Motor neuron (in vitro differentiated cells): ENCODE data around the gene HIGD2A. TPM values are rescaled to one million over a fixed set of nuclear protein-coding genes. Genes with fewer than 3 reads are reported as not detected.

Experiments used
- ATAC-seq, 8 experiments: fragments of 200-7000 bp; cut with Tn5 transposase; replicated peaks in 6 of 8; 2 replicates each; pipeline ENCODE4 v1.8.0; 2021; ENCODE audit warnings: mild to moderate bottlenecking in 8 of 8, moderate library complexity in 8 of 8
- H3K27ac ChIP-seq, 2 donors: fragments of 250-450 bp; sonication (Bioruptor Pico); 2 replicates each; pipeline ENCODE4 v1.9.0; 2021; ENCODE audit warnings: antibody characterized with exemption in 2 of 2, mild to moderate bottlenecking in 2 of 2, moderate library complexity in 1 of 2
- H3K4me1 ChIP-seq, 2 donors: fragments of 250-450 bp; sonication (Bioruptor Pico); replicated peaks in 1 of 2; 2 replicates each; pipeline ENCODE4 v1.6.1; 2021; ENCODE audit warnings: antibody characterized with exemption in 2 of 2, mild to moderate bottlenecking in 2 of 2, moderate library complexity in 1 of 2
- H3K4me3 ChIP-seq, 5 donors: fragments of 250-450 bp; sonication (Bioruptor Pico); 2 replicates each; pipeline ENCODE4 v1.9.0; 2021; ENCODE audit warnings: antibody characterized with exemption in 5 of 5, mild to moderate bottlenecking in 5 of 5, moderate library complexity in 4 of 5
- WGBS, 10 experiments: fragments of 450-650 bp; shearing (Covaris generic); methylation state at CpG; one replicate each; pipeline ENCODE4 v1.0.0; 2022; 5-methylcytosine and 5-hydroxymethylcytosine counted together
- in situ Hi-C, 9 experiments: fragments of 400-800 bp; cut with MboI; loops; one replicate each; pipeline ENCODE4 v1.15.0; 2021; ENCODE audit warnings: low sequenced_read_pairs in 9 of 9, low pct_unique_long_range_greater_than_20kb in 2 of 9; ENCODE audit not compliant: unreplicated experiment in 9 of 9
- total RNA-seq, 8 experiments: library from RNA; unstranded; fragments of 300-600 nt; gene quantifications; 2 replicates each; pipeline versions ENCODE4 v1.2.3 to v1.2.4, GENCODE V29; 2022

HIGD2A gene
- total RNA-seq, 8 experiments from 2014 or later, result 91.0 to 169 (median 125) TPM

- in situ Hi-C loops, result no loop called here
- no peak overlapping the region for H3K4me3 ChIP-seq
- WGBS, 10 experiments, result 55 to 100% (median 92%) methylated on average over 1 to 3 of the region's 3 CpGs
- no peak overlapping the region for H3K27ac ChIP-seq
- no peak for ATAC-seq
- H3K4me1 ChIP-seq, result no peaks in the 10 kb centered on the region
These were observed 8.7 kb upstream of the HIGD2A start for GRCh38 chr5:176379881-176380280.

GRCh38 chr5:176381423-176381822 lies 7.1 kb upstream of the HIGD2A start:
- 83 to 100% (median 97%) methylated on average over 1 to 3 of the region's 3 CpGs; no CpG with 5 or more reads in 2 of the 10 experiments for WGBS, 10 experiments
- in situ Hi-C loops, result no loop called here
- Histone ChIP-seq H3K4me1 (no peaks in the 10 kb centered on the region), H3K27ac (no peak overlapping the region), H3K4me3 (no peak overlapping the region)
- ATAC-seq, result no peak

GRCh38 chr5:176381979-176382378 lies 6.6 kb upstream of the HIGD2A start:
- in situ Hi-C loops, result no loop called here
- Histone ChIP-seq H3K4me1 (peaks cover 2 to 5% of the 10 kb centered on the region in 2 donors), H3K27ac (no peak overlapping the region), H3K4me3 (no peak overlapping the region)
- 67 to 100% (median 98%) methylated on average over 1 to 3 of the region's 3 CpGs; no CpG with 5 or more reads in 4 of the 10 experiments for WGBS, 10 experiments
- no peak for ATAC-seq

GRCh38 chr5:176382721-176383120 lies 5.8 kb upstream of the HIGD2A start:
- Histone ChIP-seq H3K27ac (no peak overlapping the region), H3K4me1 (peaks cover 9 to 10% of the 10 kb centered on the region in 2 donors), H3K4me3 (no peak overlapping the region)
- in situ Hi-C loops, result no loop called here
- ATAC-seq, result no peak
- WGBS, 10 experiments, result 17 to 100% (median 93%) methylated on average over 1 to 2 of the region's 3 CpGs; no CpG with 5 or more reads in 5 of the 10 experiments

GRCh38 chr5:176383248-176383905 lies 5.2 kb upstream of the HIGD2A start:
- no peak overlapping the region for H3K27ac ChIP-seq
- peaks cover 9 to 10% of the 10 kb centered on the region in 2 donors for H3K4me1 ChIP-seq
- ATAC-seq, result no peak
- in situ Hi-C loops, result no loop called here
- H3K4me3 ChIP-seq, result no peak overlapping the region
- WGBS, 10 experiments, result 80 to 100% (median 95%) methylated on average over 1 to 10 of the region's 15 CpGs; no CpG with 5 or more reads in 1 of the 10 experiments

- in situ Hi-C loops, result no loop called here
- Histone ChIP-seq H3K4me3 (no peak overlapping the region), H3K4me1 (peaks cover 9 to 10% of the 10 kb centered on the region in 2 donors), H3K27ac (no peak overlapping the region)
- WGBS, 10 experiments, result 87 to 100% (median 90%) methylated on average over 1 to 6 of the region's 9 CpGs; no CpG with 5 or more reads in 5 of the 10 experiments
- no peak for ATAC-seq
These were observed 4.6 kb upstream of the HIGD2A start for GRCh38 chr5:176383961-176384360.

GRCh38 chr5:176384366-176384930 lies 4.1 kb upstream of the HIGD2A start:
- in situ Hi-C loops, result no loop called here
- ATAC-seq, result no peak
- WGBS, 10 experiments, result 80 to 100% (median 100%) methylated on average over 1 to 6 of the region's 8 CpGs; no CpG with 5 or more reads in 5 of the 10 experiments

GRCh38 chr5:176384991-176385390 lies 3.6 kb upstream of the HIGD2A start:
- H3K4me3 ChIP-seq, result no peak overlapping the region
- WGBS, 10 experiments, result 83 to 100% (median 93%) methylated on average over 3 to 10 of the region's 12 CpGs; no CpG with 5 or more reads in 3 of the 10 experiments
- in situ Hi-C loops, result no loop called here
- no peak for ATAC-seq
- peaks cover 14 to 16% of the 10 kb centered on the region in 2 donors for H3K4me1 ChIP-seq
- H3K27ac ChIP-seq, result no peak overlapping the region

More at GRCh38 chr5:176384366-176384930, 4.1 kb upstream of the HIGD2A start:
- Histone ChIP-seq H3K27ac (no peak overlapping the region), H3K4me1 (peaks cover 9 to 10% of the 10 kb centered on the region in 2 donors), H3K4me3 (no peak overlapping the region)

GRCh38 chr5:176386491-176386890 lies 2.1 kb upstream of the HIGD2A start:
- peaks cover 16 to 17% of the 10 kb centered on the region in 2 donors for H3K4me1 ChIP-seq
- WGBS, 10 experiments, result 13 to 100% (median 77%) methylated on average over 1 of the region's 1 CpG; no CpG with 5 or more reads in 6 of the 10 experiments
- no peak overlapping the region for H3K4me3 ChIP-seq
- ATAC-seq, result no peak
- no peak overlapping the region for H3K27ac ChIP-seq
- in situ Hi-C loops, result no loop called here

- ATAC-seq, result no peak
- no peak overlapping the region for H3K27ac ChIP-seq
- 9 to 83% (median 24%) methylated on average over 2 to 8 of the region's 8 CpGs; no CpG with 5 or more reads in 1 of the 10 experiments for WGBS, 10 experiments
- in situ Hi-C loops, result no loop called here
- peak overlapping the region; percentile 83 to 95 (median 86) for H3K4me3 ChIP-seq
- peaks cover 16 to 17% of the 10 kb centered on the region in 2 donors for H3K4me1 ChIP-seq
These were observed 1.1 kb upstream of the HIGD2A start for GRCh38 chr5:176387384-176387925.

- peak in 5 of 8 experiments; percentile 0 to 11 (median 5) for ATAC-seq
- Histone ChIP-seq H3K4me3 (peak overlapping the region; percentile 83 to 95 (median 86)), H3K4me1 (peaks cover 16 to 17% of the 10 kb centered on the region in 2 donors), H3K27ac (peak overlapping the region; percentile 0 to 96)
- 0 to 6% (median 0%) methylated on average over 2 to 9 of the region's 29 CpGs; no CpG with 5 or more reads in 2 of the 10 experiments for WGBS, 10 experiments
- in situ Hi-C loops, result no loop called here
These were observed 528 bp upstream of the HIGD2A start for GRCh38 chr5:176388003-176388443.

GRCh38 chr5:176389135-176390123 lies 878 bp downstream of the HIGD2A start:
- H3K4me3 ChIP-seq, result peak overlapping the region; percentile 83 to 95 (median 86)
- H3K4me1 ChIP-seq, result peaks cover 16 to 22% of the 10 kb centered on the region in 2 donors
- in situ Hi-C loops, result no loop called here
- H3K27ac ChIP-seq, result peak overlapping the region; percentile 89 to 96
- ATAC-seq, result peak; percentile 30 to 46 (median 37)
- 20 to 100% (median 43%) methylated on average over 1 to 14 of the region's 41 CpGs for WGBS, 10 experiments
